ENCODE results near the gene FLOT1.

FLOT1 gene

GRCh38 chr6:30732237-30732943 is 10.1 kb downstream of the FLOT1 start:
- no peak for TF ChIP-seq CTCF (conservative IDR thresholded peaks at IDR 0.05; ENCODE audit: low read length)

GRCh38 chr6:30730601-30731435 is 11.7 kb downstream of the FLOT1 start:
- H3K4me3 ChIP-seq (ENCODE audit: low read length) = no peak overlapping the region
- DNase-seq (ENCODE audit: low read depth) = no peak
- peak; percentile 21; the same call in 1 of the 2 replicates for TF ChIP-seq CTCF (conservative IDR thresholded peaks at IDR 0.05; ENCODE audit: low read length)

More at GRCh38 chr6:30732237-30732943, 10.1 kb downstream of the FLOT1 start:
- DNase-seq (ENCODE audit: low read depth) = no peak
- no peak overlapping the region for H3K4me3 ChIP-seq (ENCODE audit: low read length)

GRCh38 chr6:30727920-30728553 is 14.4 kb downstream of the FLOT1 start:
- TF ChIP-seq CTCF (conservative IDR thresholded peaks at IDR 0.05; ENCODE audit: low read length) = peak; percentile 53
- DNase-seq (ENCODE audit: low read depth) = peak; percentile 68
- no peak overlapping the region for H3K4me3 ChIP-seq (ENCODE audit: low read length)

- H3K4me3 ChIP-seq (ENCODE audit: low read length) = no peak overlapping the region
- TF ChIP-seq CTCF (conservative IDR thresholded peaks at IDR 0.05; ENCODE audit: low read length) = no peak
- DNase-seq (ENCODE audit: low read depth) = no peak
These were observed 15.7 kb downstream of the FLOT1 start for GRCh38 chr6:30726506-30727413.

DNA sequence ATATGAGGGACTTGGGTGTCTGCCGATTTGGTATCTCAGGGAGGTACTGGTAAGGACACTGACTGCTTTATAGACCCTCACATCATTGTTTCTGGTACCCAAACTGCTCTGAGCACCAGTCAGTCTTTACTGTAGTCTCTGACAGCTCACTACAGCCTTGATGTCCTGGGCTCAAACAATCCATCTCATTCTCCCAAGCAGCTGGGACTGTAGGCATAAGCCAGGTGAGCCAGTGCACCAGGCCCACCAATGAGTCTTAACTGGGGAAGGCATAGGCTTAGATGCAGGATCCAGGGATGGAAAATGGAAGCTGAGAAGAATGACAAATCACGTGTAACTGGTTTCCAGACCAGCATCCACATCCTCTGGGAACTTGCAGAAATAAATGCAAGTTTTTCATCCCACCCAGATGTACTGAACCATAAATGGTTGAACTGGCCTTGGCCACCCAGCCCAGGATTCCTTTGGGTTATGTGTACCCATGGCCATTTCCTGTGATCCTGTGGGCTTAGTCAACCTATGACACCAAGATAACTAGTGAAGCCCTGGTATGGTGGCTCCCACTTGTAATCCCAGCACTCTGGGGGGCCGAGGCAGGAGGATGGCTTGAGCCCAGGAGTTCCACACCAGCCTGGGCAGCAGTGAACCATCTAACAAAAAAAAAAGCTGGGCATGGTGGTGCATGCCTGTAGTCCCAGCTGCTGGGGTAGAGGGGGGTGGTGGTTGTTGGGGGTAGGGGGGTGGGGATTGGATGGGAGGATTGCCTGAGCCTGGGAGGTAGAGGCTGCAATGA is 16.6 kb downstream of the FLOT1 start:
- DNase-seq (ENCODE audit: low read depth) = peak; percentile 62
- no peak for TF ChIP-seq CTCF (conservative IDR thresholded peaks at IDR 0.05; ENCODE audit: low read length)
- H3K4me3 ChIP-seq (ENCODE audit: low read length) = no peak overlapping the region
